GM19438 (cell line): ENCODE data around the gene TMIGD1.
"Not testable (repeated sequence)": the region's sequence is repeated elsewhere in the genome, so short reads cannot be mapped to it uniquely, and the experiment has no call there.

Source experiments
- ATAC-seq: cut with Tn5 transposase; IDR thresholded peaks from one replicate; pipeline ENCODE4 v1.9.1; 2021; ENCODE audit warnings: low read depth; ENCODE audit not compliant: unreplicated experiment

The TMIGD1 gene

DNA sequence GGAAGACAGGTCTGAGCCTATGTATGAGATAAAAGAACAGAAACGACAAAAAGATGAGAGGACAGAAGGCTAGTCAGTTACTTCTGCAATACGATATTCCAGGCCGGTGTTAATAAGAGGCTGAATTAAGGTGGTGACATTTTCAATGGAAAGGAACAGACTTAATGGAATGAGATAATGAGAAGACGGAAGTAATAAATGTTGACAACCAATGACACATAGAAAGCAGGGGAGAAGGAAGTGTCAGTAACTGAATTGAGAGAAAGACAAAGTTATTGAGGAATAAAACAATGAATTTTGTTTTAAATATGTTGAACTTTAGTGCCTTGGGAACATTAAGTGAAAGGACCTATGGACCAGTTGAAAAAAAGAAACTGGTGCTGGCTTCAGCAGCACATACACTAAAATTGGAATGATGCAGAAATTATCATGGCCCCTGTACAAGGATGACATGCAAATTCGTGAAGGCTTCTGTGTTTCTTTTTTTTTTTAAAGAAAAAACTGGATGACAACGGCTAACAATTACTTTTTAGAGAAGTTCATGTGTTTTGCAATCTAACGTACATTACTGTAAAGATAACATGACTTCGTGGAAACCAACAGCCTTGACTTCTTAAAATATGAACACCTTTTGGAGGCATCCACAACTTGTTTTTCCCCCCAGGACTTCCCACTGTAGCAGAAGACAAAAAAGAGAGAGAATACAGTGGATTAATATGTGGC is 26.4 kb upstream of the TMIGD1 start:
- no peak for ATAC-seq

DNA sequence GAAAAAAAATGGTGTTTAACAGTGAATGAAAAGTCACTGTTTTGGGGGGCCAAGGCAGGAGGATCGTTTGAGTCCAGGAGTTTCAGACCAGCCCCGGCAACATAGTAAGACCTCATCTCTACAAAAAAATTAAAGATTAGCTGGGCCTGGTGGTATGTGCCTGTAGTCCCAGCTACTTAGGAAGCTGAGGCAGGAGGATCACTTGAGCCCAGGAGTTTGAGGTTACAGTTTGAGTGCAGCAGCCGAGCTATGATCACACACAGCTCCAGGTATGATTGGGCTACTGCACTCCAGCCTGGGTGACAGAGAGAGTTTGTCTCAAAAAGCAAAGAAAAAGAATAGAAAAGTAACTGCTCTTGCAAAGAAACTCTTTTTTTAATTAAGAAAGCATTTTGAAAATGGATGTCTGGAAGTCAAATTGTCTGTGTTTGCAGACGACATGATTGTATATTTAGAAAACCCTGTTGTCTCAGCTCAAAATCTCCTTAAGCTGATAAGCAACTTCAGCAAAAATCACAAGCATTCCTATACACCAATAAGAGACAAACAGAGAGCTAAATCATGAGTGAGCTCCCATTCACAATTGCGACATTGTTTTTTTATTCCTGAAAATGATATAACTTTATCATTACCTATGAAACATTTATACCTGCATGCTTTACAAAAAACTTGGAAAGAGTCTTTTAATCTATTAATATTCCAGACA is 24.4 kb upstream of the TMIGD1 start:
- no peak for ATAC-seq

DNA sequence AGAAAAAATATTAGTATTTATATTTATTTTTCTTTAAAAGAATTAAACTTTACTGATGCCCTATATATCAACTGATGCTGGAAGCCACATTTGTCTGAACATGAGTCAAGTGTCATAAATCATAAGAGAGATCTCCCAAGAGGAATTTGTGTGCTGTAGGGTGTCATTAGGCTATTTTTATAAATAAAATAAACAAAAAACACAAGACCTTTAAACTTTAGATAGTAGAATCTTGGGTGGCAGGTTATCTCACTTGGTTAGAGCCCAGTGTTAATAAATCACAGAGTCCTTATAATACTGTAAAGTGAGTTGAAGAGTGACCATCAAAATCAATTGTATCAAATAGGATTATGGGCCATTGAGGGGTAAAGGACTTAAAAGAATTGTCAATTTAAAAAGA is 23.6 kb upstream of the TMIGD1 start:
- no peak for ATAC-seq

DNA sequence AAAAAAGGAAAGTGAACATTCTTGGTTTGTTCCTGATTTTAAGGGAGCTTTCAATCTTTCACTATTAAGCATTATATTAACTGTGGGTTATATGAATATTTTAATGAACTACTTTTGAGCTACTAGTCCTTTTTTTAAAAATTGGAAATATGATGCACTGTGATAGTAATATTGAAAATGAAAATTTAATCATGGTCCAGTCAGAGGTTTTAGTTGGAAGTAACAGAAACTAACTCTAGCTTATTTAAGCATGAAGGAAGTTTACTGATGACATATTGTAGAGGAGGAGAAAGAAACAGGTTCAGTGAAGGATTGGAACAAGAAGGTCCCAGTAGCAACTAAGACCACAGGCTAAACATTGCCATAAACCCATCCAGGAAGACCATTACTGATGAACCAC is 20.8 kb upstream of the TMIGD1 start:
- ATAC-seq: no peak

DNA sequence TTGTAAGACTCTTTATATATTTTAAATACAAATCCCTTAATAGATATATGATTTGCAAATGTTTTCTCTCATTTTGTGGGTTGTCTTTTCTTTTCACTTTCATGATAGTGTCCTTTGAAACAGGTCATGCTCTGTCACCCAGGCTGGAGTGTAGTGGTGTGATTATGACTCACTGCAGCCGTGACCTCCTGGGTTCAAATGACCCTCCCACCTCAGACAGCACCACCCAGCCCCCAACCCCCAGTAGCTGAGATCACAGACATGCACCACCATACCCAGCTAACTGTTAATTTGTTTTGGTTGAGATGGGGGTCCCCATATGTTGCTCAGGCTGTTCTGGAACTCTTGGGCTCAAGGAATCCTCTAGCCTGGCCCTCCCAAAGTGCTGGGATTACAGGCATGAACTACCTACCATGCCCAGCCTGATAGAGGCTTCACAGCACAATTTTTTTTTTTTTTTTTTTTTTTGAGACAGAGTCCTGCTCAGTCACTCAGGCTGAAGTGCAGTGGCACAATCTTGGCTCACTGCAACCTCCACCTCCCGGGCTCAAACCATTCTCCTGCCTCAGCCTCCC is 18.5 kb upstream of the TMIGD1 start:
- no peak for ATAC-seq

DNA sequence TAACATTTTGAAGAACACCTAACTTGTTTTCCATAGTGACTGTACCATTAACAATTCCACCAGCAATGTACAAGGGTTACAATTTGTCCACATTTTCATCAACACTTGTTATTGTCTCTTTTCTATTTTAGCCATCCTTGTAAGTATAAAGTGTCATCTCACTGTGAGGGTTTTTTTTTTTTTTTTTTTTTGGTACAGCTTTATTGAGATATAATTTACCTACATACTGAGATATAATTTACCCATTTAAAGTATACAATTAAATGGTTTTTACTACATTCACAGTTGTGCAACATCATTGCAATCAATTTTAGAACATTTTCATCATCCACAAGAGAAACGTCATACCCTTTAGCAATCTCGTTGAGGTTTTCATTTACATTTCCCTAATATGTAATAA is 17.9 kb upstream of the TMIGD1 start:
- ATAC-seq: no peak

DNA sequence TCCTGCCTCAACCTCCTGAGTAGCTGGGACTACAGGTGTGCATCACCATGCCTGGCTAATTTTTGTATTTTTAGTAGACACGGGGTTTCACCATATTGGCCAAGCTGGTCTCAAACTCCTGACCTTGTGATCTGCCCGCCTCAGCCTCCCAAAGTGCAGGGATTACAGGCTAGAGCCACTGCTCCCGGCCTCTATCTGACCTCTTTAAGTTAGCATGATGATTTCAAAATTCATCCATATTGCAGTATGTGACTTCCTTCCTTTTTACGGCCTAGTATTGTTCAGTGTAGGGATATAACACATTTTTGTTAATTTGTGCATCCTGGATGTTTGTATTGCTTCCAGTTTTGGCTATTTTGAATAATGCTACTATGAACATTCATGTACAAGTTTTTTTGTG is 17.4 kb upstream of the TMIGD1 start:
- ATAC-seq: not testable (repeated sequence)

DNA sequence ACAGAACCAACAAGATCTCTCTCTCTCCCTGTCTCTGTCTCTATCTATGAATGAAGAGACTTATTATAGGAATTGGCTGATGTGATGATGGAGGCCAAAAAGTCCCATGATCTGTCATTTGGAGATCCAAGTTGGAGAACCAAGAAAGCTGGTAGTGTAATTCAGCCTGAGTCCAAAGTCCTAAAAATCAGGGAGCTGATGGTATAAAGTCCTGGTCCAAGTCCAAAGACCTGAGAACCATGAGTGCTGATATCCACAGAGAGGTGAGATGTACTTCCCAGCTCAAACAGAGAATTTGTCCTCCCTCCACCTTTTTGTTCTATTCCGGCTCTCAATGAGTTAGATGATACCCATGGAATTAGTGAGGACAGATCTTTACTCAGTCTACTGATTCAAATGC is 15.4 kb upstream of the TMIGD1 start:
- no peak for ATAC-seq

DNA sequence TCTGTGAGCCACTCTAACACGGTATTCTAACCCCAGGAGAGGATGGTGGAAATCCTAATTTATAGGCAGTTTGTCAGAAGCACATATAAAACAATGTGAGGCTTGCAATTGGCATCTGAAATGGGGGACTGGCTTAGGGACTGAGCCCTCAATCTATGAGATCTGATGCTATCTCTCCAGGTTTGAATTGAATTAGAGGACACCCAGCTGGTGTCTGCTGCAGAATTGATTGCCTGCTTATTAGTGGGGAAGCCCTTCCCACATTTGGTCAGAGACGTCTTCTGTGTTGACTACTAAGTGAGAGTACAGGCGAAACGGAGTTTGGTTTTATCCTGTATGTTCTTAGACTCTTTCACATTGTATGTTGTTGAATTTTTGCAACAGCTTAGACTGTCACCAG is 13.6 kb upstream of the TMIGD1 start:
- ATAC-seq: no peak

DNA sequence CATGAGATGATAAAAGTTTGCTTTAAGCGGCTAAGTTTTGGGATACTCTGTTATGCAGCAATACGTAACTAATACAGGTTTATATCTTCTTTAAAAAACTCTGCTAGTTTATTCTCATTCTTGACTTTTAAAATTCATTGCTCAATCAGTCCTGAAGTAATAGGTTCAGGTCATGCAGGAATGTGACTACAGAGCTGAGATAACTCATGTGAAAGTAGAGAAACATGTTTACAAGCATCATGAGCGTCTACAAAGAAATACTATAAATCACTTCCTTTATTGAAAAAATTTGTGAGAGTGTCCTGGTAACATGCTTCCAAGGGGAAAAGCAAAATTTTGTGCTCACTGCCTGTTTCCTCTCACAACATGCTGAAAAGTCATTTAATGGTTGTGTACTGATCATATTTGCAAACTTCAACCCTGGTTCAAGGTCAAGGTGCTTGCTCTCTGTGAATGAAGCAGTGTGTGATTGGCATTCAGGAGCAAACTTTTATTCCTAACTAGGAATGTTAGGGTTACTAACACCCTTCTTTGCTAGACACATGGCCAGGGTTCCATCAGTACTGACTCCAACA is 12.5 kb upstream of the TMIGD1 start:
- no peak for ATAC-seq

DNA sequence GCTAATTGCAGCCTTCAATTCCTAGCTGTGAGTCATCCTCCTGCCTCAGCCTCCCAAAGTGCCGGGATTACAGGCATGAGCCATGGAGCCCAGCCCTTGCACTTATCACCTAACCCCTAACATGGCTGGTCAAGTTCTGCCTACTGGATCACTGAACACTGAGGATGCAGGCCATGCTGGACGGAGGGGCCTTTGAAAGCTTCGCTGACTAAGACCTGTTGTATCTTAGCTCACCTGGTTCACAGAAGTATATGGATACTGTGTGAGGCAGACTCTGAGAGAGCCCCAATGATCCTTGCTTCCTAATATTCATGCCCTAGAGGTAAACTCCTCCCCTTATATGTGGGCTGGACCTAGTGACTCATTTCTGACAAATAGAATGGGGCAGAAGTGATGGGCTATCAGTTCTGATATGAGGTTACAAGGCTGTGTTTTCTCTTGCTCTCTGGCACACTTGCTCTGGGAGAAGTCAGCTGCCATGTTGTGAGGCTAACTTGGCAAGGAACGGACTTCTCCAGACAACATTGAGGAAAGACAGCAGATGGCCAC is 11.7 kb upstream of the TMIGD1 start:
- ATAC-seq: no peak

DNA sequence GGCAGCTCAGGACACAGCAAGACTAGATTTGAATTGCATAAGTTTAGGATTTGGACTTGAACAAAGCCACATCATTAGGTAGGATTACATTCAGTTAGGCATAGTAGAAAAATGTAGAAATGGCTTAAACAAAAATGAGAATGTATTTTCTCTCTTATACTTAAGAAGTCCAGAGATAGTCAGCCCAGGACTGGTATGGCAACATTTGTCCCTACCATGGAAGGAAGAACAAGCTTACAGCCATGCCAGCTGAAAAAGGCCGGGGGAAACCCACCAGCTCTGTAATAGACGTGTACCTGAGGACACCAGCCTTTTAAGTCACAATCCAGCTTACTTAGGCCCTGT is 11.2 kb upstream of the TMIGD1 start:
- ATAC-seq: no peak

DNA sequence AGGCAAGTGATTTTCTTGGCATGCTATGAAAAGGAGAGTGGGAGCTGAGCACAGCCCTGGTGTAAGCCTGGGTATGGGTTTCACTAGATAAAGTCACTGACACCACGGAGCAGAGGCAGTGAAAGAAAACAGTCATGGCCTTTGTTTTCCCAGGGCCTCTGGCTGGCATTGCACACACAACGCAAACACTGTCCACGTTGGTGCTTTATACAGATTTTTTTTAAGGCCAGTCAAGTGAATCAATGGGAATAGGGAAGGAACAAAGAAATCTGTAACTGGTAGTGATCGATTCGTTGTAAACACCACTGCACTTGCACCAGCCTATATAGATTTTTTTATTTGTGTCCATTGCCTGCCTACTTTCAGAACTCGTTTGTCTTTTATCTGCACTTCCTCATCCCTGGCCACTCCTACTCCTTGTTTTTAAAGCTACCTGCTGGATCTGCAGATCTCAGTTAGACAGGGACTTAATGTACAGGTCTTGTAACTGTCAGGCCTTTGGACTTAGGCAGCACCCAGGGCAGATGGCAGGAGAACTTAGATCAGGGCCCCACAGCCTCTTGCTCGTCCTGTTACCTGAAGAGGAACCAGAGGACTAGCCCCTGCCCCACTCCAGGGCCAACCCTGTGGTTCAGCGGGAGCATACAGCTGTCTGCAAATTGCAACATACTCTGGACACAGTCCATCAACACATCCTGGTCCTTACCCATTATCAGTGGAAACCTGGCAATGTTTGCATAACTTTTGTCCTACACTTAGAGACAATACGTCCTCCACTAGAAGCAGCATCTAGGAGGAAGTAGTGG is 10.6 kb upstream of the TMIGD1 start:
- no peak for ATAC-seq

DNA sequence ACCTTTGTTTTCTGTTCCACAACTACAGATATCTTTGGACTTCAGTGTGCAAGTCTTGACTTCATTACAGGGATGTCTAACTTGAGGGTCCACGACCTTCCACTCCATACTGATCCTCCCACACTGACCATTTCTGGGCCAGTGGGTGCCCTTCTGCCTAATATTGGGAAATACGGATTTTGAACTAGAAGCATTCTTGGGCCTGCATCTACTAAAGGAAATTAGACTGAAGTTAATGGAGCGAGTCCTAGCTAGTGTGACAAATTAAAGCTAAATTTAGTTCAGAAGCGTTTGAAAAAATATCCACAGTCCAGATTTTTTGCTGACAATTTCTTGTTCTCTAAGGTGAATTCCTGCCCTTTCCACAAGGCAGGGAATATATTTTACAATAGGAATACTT is 9.9 kb upstream of the TMIGD1 start:
- ATAC-seq: no peak

DNA sequence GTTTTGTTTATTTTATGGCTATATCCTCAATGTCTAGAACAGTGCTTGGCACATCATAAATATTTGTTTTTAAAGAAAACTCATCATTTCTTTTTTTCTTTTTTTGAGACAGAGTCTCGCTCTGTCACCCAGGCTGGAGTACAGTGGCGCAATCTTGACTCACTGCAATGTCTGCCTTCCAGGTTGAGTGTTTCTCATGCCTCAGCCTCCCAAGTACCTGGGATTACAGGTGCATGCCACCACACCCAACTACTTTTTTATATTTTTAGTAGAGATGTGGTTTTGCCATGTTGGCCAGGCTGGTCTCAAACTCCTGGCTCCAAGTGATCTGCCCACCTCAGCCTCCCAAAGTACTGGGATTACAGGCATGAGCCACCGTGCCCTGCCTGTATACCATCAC is 9.4 kb upstream of the TMIGD1 start:
- ATAC-seq: not testable (repeated sequence)

DNA sequence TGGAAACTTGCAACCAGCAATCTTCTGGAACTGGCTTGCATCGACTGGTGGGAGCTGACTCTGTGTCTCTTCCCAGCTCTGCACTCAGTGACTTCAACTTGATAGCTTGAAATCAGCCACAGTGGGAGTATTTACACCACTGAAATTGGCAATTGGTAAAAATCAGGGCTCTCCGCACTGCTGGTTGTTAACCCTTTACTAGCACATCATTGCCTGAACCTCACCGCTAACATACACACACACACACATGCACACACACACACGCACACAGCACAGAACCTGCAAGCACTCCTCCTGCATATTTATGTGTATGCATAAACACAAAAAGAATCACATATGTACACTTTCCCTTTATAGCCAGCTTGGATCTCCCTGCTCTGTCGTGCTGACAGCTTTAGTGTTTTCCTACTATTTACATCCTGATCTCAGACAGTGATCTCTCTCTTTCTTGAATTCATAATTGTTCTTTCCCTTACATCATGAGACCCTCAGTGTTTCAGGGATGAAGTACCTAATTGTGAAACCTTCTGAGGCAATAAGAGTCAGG is 7.9 kb upstream of the TMIGD1 start:
- no peak for ATAC-seq

DNA sequence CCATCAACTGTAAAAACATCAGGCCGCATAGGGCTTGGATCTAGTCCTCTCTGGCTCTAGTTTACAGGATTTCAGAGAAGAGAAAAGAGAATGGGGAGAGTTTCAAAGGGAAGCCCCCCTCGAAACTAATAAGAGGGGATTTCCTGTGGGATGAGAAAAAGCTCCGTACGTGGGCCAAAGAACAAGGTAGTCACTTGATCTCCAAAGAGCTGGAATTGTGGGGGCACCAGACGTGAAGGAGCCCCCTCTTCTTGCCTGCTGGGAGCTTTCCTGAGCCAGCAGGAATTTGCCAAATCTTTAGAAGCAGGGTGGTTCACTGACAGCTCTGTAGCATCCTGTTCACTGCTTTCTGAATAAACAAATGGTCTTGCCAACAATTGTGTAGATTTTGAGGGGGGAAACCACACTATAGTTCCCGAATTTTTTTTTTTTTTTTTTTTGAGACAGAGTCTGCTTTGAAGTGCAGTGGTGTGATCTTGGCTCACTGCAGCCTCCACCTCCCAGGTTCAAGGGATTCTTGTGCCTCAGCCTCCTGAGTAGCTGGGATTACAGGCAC is 7.0 kb upstream of the TMIGD1 start:
- ATAC-seq: no peak

DNA sequence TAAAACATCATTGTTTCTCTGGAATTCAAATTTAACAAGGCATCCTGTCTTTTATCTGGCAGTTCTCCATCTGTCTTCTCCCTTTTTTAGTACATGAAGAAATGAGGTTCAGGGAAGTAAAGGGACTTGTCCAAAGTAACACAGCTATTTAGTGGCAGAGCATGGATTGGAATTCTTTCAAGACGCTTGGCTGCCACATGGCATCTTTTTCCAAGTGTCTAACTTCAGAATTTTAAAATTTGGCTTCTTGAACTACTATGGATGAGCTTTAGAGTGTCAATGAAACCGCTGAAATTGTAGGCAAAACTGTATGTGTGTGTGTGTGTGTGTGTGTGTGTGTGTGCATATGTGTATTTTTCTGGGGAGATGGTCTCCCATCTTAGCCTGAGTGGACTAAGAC is 5.2 kb upstream of the TMIGD1 start:
- ATAC-seq: no peak

DNA sequence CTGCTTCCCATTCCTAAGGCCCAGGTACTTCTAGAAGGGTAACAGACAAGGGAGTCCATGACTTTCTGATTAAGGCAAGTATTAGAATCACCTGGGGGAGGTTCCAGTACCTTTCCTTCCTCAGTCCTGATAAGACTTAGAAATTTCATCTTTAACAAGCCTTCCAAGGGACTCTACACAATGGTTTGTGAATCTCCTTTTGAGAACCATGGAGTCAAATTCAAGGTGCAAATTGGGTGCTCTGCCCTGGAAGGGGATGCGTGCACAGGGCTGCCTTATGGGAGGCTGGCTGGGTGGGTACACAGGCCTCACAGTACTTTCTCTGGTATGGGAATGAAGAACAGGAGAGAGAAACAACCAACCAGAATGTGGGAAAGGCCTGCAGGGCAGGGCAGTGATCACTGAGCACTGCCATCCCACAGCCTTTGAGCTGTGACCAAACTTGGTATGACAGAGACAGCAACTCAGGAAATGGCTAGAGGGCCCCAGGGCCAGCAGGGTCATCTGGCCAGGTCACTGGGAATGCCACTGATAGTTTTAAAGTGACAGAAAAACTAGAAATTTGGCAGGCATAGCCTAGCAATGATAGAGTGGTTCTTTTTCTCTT is 3.6 kb upstream of the TMIGD1 start:
- ATAC-seq: no peak
